HG02884 (cell line): ENCODE measurements around the gene DES.

Experiments
- ATAC-seq: cut with Tn5 transposase; IDR thresholded peaks from one replicate; pipeline ENCODE4 v1.9.1; 2021; ENCODE audit warnings: mild to moderate bottlenecking, moderate library complexity; ENCODE audit not compliant: unreplicated experiment

The DES gene

DNA sequence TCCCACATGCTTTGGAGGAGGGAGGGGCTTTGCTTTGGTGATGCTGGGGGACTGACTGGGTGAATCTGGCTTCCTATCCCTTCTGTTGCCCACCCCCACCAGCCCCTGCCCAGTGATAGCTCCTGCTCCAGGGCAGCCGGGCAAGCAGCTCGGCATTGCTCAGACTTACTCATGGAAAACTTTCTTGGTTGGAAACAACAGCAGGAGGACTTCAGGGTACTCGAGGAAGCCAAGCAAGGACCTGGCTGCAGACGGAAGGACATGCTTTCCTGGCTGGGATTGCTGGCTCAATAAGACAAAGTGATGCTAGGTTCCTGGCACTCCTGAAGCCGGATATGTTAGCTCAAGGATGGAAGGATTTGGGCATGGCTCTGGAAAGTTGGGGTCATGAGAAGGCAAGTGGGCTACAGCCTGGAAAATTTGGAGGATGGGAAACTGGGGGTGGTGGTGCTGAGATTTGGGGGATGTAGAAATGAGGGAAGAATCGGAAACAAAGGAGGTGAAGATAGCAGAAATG lies 19.6 kb downstream of the DES start:
- no peak for ATAC-seq

DNA sequence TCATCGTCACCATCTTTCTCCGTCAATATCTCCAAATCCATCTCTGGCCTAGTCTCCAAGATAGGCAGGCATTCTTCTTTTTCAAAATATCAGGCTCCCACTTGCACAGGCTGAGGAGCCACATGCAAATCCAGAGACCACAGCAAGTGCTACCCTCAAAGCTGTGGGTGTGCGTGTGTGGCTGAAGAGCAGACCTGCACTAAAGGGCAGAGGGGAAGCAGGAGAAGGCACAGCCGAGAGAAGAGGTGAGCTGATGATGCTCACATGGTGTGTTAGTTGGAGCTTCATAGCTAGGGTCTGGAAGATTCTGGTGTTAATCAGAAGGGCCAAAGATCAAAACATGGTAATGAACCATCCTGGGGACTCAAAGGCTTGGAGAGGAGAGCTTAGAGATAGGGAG lies 20.3 kb downstream of the DES start:
- ATAC-seq, result no peak

DNA sequence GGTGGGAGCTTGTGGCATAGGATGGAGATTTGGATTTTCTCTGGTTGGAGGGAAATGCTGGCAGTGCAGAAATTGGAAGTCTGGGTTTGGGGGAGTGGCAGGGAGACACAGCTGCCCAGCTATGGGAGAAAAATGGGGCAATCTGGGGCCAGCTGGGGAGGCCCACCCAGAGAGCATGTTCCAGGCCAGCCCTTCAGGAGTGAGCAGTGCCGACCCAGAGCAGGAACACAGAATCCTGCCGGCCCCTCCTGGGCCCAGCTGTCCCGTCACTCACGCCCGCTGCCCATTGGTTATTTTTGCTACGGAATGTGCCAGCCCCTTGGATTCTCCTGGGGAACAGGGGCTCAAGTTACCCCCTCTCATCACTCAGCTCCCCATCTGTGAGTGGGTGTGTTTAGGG lies 21.3 kb downstream of the DES start:
- no peak for ATAC-seq

DNA sequence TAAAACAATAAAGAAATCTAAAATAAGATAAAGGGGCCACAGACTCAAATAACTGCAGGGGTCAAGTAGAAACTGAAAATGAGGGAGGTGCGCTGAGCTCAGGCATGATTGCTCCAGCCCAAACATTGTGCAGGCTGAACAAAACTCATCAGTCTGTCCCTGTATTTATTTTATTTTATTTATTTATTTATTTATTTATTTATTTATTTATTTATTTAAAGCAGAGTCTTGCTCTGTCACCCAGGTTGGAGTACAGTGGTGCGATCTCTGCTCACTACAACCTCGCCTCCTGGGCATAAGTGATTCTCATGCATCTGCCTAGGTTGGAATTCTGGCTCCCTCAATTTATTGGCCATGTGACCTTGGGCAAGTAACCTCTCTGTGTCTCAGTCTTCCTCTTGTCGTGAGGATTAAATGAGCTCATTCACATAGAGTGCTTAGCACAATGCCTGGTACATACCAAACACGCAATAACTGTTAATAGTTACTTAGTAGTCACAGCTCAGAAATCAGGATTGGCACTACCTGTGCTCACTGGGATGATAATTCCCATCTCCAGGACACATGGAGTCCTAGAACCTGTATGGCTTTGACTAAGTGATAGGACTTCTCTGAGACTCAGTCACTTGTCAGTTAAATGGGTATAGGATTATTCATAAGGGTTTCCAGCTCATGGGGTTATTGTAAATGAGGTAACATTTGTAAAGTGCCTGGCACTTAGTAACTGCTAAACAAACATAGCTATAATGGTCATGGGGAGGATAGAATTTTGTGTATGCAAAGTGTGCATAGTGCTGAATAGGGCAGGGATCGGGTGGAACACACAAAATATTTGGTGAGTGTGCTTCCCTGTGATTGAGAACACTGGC lies 22.4 kb downstream of the DES start:
- no peak for ATAC-seq

DNA sequence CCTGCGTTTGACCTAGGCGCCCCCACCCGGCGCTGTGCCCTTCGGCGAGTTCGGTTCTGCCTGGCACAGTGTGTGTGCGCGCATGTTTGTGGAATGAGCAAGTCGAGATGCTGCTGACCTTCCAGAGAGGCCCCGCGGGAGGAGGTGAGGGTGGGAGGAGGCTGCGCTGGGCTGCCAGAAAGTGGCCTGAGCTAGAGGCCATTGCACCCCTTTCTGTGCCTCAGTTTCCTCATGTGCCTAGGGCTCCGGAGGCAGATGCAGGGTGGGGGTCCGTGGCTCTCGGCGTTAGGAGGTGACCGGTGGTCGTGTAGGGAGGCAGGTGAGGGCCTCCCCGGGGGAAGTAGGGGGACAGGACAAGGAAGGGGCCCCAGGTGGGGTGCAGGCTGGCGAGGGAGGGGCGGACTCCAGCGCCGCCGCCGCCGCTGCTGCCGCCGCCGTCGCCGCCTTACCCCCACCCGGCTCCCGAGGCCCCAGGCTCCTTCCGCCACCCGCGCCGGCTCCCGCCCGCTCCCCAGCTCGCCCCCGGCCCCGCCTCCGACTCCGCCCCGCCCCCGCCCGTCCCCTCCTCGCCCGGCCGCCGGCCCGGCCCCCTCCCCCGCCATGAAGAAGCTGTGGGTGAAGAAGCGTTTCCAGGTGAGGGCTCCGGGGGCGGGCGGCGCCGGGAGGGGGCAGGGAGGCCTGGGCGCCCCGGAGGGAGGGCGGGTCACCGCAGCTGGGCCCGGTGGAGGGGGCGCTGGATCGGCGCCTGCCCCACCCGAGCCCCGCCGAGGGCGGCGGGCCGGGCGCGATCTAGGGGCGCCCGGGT lies 23.5 kb downstream of the DES start:
- ATAC-seq, result no peak

DNA sequence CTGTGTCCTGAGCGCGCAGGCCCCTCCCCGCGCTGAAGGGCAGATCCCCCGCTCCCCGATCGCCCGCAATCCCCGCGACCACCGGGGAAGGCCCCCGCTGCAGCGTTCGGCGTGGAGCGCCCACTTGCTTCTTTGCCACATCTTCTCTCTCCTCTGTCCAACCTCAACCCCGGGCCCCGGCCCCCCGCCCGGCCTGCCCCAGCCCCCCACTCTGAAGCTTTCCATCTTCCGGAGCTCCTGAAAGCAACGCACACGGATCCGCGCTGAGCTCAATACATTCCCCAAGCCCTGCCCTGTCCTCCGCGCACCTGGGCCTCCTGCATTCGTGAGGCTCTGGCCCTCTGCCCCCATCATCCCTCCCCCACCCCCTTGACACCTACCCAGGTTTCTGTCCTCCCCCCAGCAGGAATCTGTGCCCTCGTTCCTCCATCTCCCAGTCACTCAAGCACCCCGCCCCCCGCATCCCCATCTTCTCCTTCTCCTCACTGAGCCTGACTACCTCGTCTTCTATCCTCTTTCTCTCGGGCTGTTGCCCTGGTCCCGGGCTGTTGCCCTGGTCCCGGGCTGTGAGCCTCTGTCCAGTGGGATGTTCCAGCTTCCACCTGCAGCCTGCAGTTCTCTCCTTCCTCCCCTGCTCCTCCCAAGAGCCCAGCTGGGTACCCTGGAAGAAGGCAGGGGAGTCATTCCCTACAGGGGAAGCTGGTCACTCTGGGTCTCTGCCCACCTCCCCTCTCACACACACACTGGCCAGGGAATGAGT lies 24.3 kb downstream of the DES start:
- ATAC-seq, result no peak

DNA sequence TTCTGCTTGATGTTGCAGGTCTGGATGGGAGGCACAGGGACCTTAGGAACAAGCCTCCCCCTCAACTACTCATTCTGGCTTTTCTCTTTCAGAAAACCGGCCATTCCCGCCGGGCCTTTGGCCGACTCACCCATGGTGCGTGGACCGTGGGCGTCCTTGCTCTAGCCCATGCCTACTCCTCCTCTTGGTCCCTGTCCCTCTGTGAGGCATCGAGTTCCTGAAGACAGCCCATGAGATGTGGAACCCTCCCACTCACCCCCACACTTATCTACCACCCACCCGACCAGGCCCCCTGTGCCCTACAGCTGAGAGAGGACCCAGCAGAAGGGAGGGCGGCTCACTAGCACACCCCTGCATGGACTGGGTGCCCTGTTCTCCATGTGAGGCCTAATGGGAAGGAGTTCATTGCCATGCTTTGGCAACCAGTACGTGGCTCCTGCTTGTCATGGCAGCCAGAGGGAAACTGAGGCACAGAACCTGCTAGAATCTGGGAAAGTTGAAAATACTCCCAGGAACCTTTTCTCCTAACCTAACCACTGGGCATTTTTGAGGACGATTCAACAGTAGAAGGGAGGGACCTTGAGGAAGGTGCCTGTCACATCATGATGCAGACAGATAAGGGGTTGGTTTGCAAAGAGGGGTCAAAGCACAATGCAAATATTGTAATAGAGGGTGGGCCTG lies 25.0 kb downstream of the DES start:
- no peak for ATAC-seq

DNA sequence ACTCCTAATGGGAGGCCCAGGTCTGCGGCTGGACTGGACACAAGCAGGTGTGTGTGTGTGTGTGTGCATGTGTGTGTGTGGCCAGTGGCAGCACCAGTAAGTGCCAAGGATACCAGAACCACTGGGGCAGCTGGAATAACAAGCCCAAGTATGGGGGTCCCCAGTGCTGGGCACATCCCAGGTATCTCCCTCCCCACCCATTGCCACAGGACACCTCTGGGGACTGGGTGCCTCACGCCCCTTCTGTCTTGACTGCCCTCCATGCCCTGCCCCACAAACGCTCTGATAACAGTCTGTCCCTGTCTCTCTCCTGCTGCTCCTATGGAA lies 25.5 kb downstream of the DES start:
- ATAC-seq, result no peak

DNA sequence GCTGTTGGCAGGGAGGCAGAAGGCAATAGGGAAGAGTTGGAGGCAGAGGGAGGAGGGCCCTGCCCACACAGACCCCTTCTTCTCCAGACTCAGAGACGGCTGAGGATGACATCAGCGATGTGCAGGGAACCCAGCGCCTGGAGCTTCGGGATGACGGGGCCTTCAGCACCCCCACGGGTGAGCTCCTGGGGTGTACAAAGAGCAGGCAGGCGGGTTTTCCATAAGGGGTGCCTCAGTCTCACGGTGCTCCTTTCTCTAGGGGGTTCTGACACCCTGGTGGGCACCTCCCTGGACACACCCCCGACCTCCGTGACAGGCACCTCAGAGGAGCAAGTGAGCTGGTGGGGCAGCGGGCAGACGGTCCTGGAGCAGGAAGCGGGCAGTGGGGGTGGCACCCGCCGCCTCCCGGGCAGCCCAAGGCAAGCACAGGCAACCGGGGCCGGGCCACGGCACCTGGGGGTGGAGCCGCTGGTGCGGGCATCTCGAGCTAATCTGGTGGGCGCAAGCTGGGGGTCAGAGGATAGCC lies 26.5 kb downstream of the DES start:
- ATAC-seq, result no peak

DNA sequence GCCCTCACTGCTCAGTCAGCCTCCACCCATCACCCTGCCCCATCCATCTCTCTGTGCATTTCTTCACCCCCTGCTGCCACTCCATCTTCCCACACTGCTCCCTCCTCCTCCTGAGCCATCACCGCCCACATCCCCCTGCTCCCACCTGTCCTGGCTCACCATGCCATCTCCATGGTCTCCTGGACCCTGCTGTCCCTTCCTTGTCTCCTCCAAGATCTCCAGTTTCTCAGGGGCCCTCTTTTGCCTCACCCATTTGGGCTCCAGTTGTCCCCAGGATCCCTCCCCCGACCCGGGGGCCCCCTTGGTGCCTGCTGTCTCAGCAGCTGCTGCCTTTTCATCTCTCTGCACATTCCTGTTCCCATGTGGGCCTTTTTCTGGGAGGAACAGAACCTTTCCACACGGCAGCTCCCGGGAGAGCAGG lies 27.1 kb downstream of the DES start:
- no peak for ATAC-seq

DNA sequence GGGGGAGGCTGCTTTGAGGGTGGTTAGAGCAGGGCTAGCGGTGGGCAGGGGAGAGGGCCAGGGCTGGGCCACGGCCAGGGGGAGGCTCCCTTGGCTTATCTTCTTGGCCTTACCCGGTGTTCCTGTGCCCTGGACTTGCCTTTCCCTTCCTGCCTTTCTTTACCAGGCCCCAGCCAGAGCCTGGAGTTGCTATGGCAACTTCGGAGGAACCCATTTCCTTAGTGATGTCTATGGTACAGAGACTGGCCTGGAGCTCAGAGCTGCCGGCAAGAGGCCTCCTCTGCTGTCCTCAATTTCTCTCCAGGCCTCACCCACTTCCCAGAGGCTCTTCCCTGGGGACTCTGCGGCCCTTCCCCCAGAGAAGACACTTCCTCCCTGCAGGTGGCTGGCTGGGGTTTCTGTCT lies 27.9 kb downstream of the DES start:
- no peak for ATAC-seq

DNA sequence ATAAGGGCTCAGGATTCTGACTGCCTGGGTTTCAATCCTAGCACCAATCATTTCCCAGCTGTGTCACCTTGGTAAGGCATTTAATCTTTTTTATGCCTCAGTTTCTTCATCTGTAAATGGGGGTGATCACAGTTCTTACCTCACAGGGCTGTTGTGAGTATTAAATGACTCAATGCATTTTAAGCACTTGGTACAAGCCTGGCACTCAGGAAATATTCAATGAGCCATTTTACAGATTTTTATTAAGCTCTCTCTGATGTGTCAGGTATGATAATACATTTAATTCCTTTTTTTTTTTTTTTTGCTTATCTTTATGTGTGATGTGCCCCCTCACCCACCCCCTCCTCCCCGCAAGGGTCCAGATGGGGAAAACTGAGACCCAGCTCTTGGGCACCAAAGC lies 28.5 kb downstream of the DES start:
- ATAC-seq, result no peak

DNA sequence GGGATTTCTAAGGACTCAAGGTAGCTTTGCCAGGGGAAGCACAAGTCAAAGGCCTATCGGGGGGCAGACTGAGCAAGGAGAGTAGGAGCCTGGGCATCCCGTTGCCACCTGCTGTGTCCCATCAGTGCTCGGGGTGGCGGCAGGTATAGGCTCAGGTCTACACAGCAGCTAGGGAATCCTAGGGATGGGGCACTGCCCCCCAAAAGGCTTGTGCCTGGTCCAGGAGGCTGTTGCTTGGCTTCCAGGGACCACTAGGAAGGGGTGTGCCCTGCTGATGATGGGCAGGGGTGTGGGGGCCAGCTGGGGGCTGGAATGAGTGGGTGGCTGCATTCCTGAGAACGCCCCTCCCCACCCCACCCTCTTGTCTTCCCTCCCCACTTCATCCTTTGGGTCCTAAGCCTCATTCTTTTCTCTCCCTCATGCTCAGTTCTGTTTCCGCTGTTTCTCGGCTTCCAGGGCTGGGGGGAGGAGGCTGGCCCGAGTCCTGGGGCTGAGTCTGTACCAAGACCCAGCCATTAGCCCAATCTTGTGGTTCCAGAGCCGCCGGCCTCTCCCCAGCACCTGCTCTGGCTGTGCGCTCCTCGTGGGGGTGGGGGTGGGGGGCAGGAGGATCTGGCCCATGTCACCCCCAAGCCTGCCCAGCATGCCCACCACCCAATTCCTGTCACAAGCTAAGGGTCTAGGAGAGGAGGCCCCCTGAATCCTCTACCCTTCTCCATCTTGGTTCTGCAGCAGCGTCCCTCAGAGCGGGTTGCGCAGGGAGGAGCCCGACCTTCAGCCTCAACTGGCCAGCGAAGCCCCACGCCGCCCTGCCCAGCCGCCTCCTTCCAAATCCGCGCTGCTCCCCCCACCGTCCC lies 29.3 kb downstream of the DES start:
- ATAC-seq, result no peak

DNA sequence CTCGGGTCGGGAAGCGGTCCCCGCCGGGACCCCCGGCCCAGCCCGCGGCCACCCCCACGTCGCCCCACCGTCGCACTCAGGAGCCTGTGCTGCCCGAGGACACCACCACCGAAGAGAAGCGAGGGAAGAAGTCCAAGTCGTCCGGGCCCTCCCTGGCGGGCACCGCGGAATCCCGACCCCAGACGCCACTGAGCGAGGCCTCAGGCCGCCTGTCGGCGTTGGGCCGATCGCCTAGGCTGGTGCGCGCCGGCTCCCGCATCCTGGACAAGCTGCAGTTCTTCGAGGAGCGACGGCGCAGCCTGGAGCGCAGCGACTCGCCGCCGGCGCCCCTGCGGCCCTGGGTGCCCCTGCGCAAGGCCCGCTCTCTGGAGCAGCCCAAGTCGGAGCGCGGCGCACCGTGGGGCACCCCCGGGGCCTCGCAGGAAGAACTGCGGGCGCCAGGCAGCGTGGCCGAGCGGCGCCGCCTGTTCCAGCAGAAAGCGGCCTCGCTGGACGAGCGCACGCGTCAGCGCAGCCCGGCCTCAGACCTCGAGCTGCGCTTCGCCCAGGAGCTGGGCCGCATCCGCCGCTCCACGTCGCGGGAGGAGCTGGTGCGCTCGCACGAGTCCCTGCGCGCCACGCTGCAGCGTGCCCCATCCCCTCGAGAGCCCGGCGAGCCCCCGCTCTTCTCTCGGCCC lies 30.1 kb downstream of the DES start:
- ATAC-seq, result no peak

DNA sequence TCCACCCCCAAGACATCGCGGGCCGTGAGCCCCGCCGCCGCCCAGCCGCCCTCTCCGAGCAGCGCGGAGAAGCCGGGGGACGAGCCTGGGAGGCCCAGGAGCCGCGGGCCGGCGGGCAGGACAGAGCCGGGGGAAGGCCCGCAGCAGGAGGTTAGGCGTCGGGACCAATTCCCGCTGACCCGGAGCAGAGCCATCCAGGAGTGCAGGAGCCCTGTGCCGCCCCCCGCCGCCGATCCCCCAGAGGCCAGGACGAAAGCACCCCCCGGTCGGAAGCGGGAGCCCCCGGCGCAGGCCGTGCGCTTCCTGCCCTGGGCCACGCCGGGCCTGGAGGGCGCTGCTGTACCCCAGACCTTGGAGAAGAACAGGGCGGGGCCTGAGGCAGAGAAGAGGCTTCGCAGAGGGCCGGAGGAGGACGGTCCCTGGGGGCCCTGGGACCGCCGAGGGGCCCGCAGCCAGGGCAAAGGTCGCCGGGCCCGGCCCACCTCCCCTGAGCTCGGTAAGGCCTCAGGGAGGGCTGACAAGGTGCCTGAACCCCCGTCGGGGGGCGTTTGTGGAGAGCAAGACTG lies 30.7 kb downstream of the DES start:
- ATAC-seq, result no peak

DNA sequence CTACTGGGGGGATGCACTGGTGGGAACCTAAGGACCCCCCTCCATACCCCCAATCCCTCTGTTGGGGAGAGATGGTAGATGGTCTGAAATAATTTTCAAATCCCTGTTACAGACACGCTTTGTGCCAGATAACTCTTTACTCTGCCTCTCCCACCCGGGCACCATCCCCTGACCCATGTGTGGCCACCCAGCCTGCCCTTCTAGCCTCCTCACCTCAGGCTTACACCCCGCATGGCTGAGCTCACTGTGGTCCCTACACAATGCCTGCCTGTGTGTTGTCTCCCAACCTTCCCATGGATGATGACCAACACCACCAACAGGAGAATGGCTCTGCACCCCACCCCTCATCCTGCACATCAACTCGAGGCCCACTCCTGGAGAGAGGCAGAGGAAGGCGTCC lies 31.4 kb downstream of the DES start:
- ATAC-seq, result no peak

DNA sequence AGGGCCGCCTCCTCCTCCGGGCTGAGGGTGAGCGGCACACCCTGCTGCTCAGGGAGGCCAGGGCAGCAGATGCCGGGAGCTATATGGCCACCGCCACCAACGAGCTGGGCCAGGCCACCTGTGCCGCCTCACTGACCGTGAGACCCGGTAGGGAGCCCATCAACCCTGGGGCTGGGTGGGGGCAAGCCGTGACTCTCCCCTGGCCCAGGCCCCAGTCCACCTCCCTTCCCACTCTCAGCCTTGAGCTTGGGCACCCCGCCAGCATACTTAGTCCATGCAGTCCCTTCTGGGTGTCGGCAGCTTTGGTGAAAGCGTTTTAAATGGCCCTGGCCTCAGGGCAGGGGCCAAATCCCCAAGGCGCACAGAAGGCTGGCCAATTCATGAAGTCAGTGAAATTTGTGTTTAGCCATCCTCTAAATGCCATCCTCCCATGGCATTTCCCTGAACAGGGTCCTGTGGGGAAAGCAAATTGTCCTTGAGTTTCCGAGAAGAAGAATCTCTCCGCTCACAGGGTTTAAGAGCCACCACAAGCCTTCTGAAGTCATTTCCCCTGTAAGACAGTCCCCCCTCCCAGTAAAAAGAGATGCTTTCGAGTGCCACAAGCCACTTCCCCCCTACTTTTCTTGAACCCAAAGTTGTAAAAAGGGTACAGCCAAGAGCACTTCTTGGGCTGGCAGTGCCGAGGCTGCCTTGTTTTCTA lies 33.6 kb downstream of the DES start:
- no peak for ATAC-seq
